Measurements from ENCODE around the gene BMF.

GRCh38 chr15:40091861-40092255 lies 16.8 kb downstream of the BMF start:
- no peak for TF ChIP-seq CTCF (IDR thresholded peaks at IDR 0.05)
- TF ChIP-seq POLR2A (IDR thresholded peaks at IDR 0.05) = no peak

Data from body of pancreas (tissue), 4 donors.